ENCODE measurements around the gene TEX51. TPM values are rescaled to one million over a fixed set of nuclear protein-coding genes. Genes with fewer than 3 reads are reported as not detected.

The TEX51 gene
- total and polyA plus RNA-seq, 8 donors: not detected

GRCh38 chr2:126896471-126896870 is 2.2 kb upstream of the TEX51 start:
- WGBS, 2 donors: 50 to 68% methylated on average over 4 of the region's 4 CpGs
- H3K9me3 ChIP-seq: no peaks in the 10 kb centered on the region
- DNase-seq (no peak), FAIRE-seq (no peak), ATAC-seq (no peak)
- H3K27ac ChIP-seq: no peak overlapping the region
- intact Hi-C loops (cut with DNase I): no loop called here
- H3K36me3 ChIP-seq: no peaks in the 10 kb centered on the region
- no peak for TF ChIP-seq CTCF (IDR thresholded peaks at IDR 0.05)
- H3K4me1 ChIP-seq: no peaks in the 10 kb centered on the region
- no peak overlapping the region for H3K4me3 ChIP-seq
- H3K27me3 ChIP-seq: no peaks in the 10 kb centered on the region

GRCh38 chr2:126899616-126900185 is 1.0 kb downstream of the TEX51 start:
- TF ChIP-seq CTCF (IDR thresholded peaks at IDR 0.05): no peak
- 66 to 71% methylated on average over 4 of the region's 4 CpGs for WGBS, 2 donors
- no peak for FAIRE-seq
- no peak for ATAC-seq
- no peaks in the 10 kb centered on the region for H3K4me1 ChIP-seq
- no peak for DNase-seq
- no peak overlapping the region for H3K4me3 ChIP-seq
- intact Hi-C loops (cut with DNase I): no loop called here
- no peaks in the 10 kb centered on the region for H3K9me3 ChIP-seq
- H3K27me3 ChIP-seq: no peaks in the 10 kb centered on the region
- no peaks in the 10 kb centered on the region for H3K36me3 ChIP-seq
- H3K27ac ChIP-seq: no peak overlapping the region

GRCh38 chr2:126900646-126901319 is 2.1 kb downstream of the TEX51 start:
- H3K36me3 ChIP-seq: no peaks in the 10 kb centered on the region
- H3K9me3 ChIP-seq: no peaks in the 10 kb centered on the region
- H3K27me3 ChIP-seq: no peaks in the 10 kb centered on the region
- H3K27ac ChIP-seq: no peak overlapping the region
- WGBS, 2 donors: 70 to 75% methylated on average over 9 of the region's 9 CpGs
- intact Hi-C loops (cut with DNase I): no loop called here
- DNase-seq (no peak), FAIRE-seq (no peak), ATAC-seq (no peak)
- no peak overlapping the region for H3K4me3 ChIP-seq
- no peak for TF ChIP-seq CTCF (IDR thresholded peaks at IDR 0.05)
- H3K4me1 ChIP-seq: no peaks in the 10 kb centered on the region

GRCh38 chr2:126901459-126901858 is 2.8 kb downstream of the TEX51 start:
- DNase-seq (peak in 2 of 6 donors; percentile 9 to 28), ATAC-seq (no peak), FAIRE-seq (no peak)
- Histone ChIP-seq H3K4me3 (no peak overlapping the region), H3K4me1 (no peaks in the 10 kb centered on the region), H3K27ac (no peak overlapping the region), H3K9me3 (no peaks in the 10 kb centered on the region), H3K27me3 (no peaks in the 10 kb centered on the region), H3K36me3 (no peaks in the 10 kb centered on the region)
- no peak for TF ChIP-seq CTCF (IDR thresholded peaks at IDR 0.05)
- 78 to 83% methylated on average over 2 of the region's 2 CpGs for WGBS, 2 donors
- intact Hi-C loops (cut with DNase I): no loop called here

GRCh38 chr2:126902152-126902835 is 3.6 kb downstream of the TEX51 start:
- DNase-seq (peak in 1 of 6 donors; percentile 29), ATAC-seq (no peak), FAIRE-seq (no peak)
- 66 to 81% methylated on average over 7 of the region's 7 CpGs for WGBS, 2 donors
- Histone ChIP-seq H3K9me3 (no peaks in the 10 kb centered on the region), H3K27me3 (no peaks in the 10 kb centered on the region), H3K36me3 (no peaks in the 10 kb centered on the region), H3K27ac (no peak overlapping the region), H3K4me1 (no peaks in the 10 kb centered on the region), H3K4me3 (no peak overlapping the region)
- TF ChIP-seq CTCF (IDR thresholded peaks at IDR 0.05): no peak
- intact Hi-C loops (cut with DNase I): no loop called here

All from pancreas (tissue), 10 donors.